Stomach (tissue), 9 donors: ENCODE data around the gene DARS2. TPM values are rescaled to one million over a fixed set of nuclear protein-coding genes. Genes with fewer than 3 reads are reported as not detected.
A peak's percentile ranks its signal among the peaks of the same experiment; 100 is the strongest.

Experiments used
- DNase-seq, 2 donors: peaks; one replicate each; pipeline versions ENCODE4 v3.0.0 to v3.0.0-alpha.2; 2013 to 2019
- H3K27ac ChIP-seq, 5 donors: fragments of 200-600 bp in 4 of 5; sonication (generic) in 4 of 5; one replicate each; pipeline ENCODE4 v1.5.1; 2013 to 2019; ENCODE audit warnings: mild to moderate bottlenecking in 1 of 5, moderate library complexity in 1 of 5
- H3K27me3 ChIP-seq, 3 donors: fragments of 200-600 bp; sonication (generic); one replicate each; pipeline ENCODE4 v1.5.1; 2017 to 2019; ENCODE audit warnings: mixed run types in 1 of 3
- H3K36me3 ChIP-seq, 4 donors: fragments of 200-600 bp; sonication (generic); 1 replicate in 3 of 4; 2 replicates in 1 of 4; pipeline ENCODE4 v1.5.1; 2016 to 2019
- H3K4me1 ChIP-seq, 4 donors: fragments of 200-600 bp; sonication (generic); one replicate each; pipeline ENCODE4 v1.5.1; 2016 to 2019
- H3K4me3 ChIP-seq, 4 donors: fragments of 200-600 bp; sonication (generic) in 3 of 4; one replicate each; pipeline ENCODE4 v1.5.1; 2016 to 2019; ENCODE audit warnings: mild to moderate bottlenecking in 1 of 4
- H3K9me3 ChIP-seq, 4 donors: fragments of 200-600 bp; sonication (generic); one replicate each; pipeline ENCODE4 v1.5.1; 2016 to 2019
- CTCF ChIP-seq, 7 experiments: fragments of 450-650 bp in 4 of 7; fragments of 200-600 bp in 3 of 7; sonication (generic) in 3 of 7; IDR thresholded peaks; one replicate each; pipeline ENCODE4 v1.5.1; 2016 to 2019; ENCODE audit warnings: antibody characterized with exemption in 7 of 7, control low read depth in 2 of 7, mild to moderate bottlenecking in 1 of 7
- EP300 ChIP-seq: sonication (generic); formaldehyde crosslinking; IDR thresholded peaks from one replicate; pipeline ENCODE4 v1.6.1; 2017; ENCODE audit warnings: antibody characterized with exemption
- POLR2A ChIP-seq, 4 donors: fragments of 450-650 bp; IDR thresholded peaks; one replicate each; pipeline ENCODE4 v1.6.1; 2016; ENCODE audit warnings: antibody characterized with exemption in 4 of 4, control low read depth in 2 of 4, mild to moderate bottlenecking in 1 of 4, moderate library complexity in 1 of 4
- POLR2AphosphoS5 ChIP-seq, 3 donors: sonication (generic); formaldehyde crosslinking; IDR thresholded peaks; one replicate each; pipeline ENCODE4 v1.6.1; 2016; ENCODE audit warnings: antibody characterized with exemption in 3 of 3
- WGBS, 5 donors: extraction: QIAGEN DNeasy Blood & Tissue Kit in 3 of 5; methylation state at CpG; one replicate each; pipeline versions ENCODE4 v1.1.5 to v1.1.7; 2013 to 2018; 5-methylcytosine and 5-hydroxymethylcytosine counted together
- intact Hi-C: fragments of 100-400 bp; cut with DNase I; formaldehyde crosslinking; loops from one replicate; pipeline ENCODE4 v1.15.1; 2023; ENCODE audit warnings: low total_unique reads
- polyA plus RNA-seq, 3 donors: library from polyadenylated mRNA; stranded (reverse); fragments of 200-250 nt; gene quantifications; one replicate each; pipeline ENCODE4 v1.2.3, GENCODE V29; 2013
- total RNA-seq, 5 donors: library from RNA; depleted of rRNA; stranded (reverse); fragments of >200 nt; gene quantifications; one replicate each; pipeline versions ENCODE4 v1.1.0 to v1.2.3, GENCODE V29; 2014 to 2016
- donor health status: healthy with polysubstance abuse.
- donor health status: Bipolar disorder and iron deficiency.
- donor health status: healthy.

The DARS2 gene
- total and polyA plus RNA-seq, 8 donors = 3.1 to 36.8 (median 10.8) TPM

- WGBS, 5 donors = 12 to 26% (median 21%) methylated on average over 4 of the region's 4 CpGs
- Histone ChIP-seq H3K27ac (peak overlapping the region in 4 of 5 donors; percentile 94 to 98 (median 95)), H3K4me3 (peak overlapping the region in 3 of 4 donors; percentile 61 to 77 (median 61)), H3K36me3 (peaks cover 40 to 64% (median 60%) of the 10 kb centered on the region in 4 donors), H3K4me1 (peaks cover 20 to 60% (median 36%) of the 10 kb centered on the region in 4 donors), H3K27me3 (no peaks in the 10 kb centered on the region), H3K9me3 (no peaks in the 10 kb centered on the region)
- intact Hi-C loops = loop anchor here (10.0 kb wide), 1 partner anchor 59 kb away; no protein-coding TSS in a partner anchor
- no peak for DNase-seq
- no peak for TF ChIP-seq EP300
- TF ChIP-seq POLR2A (IDR thresholded peaks at IDR 0.05) = no peak
- TF ChIP-seq POLR2AphosphoS5 (IDR thresholded peaks at IDR 0.05) = no peak
- TF ChIP-seq CTCF (IDR thresholded peaks at IDR 0.05) = no peak
Observed at GRCh38 chr1:173865468-173866164, 41.1 kb downstream of the DARS2 start.

- TF ChIP-seq POLR2AphosphoS5 (IDR thresholded peaks at IDR 0.05) = no peak
- TF ChIP-seq CTCF (IDR thresholded peaks at IDR 0.05) = no peak
- no peak for TF ChIP-seq POLR2A (IDR thresholded peaks at IDR 0.05)
- TF ChIP-seq EP300 = no peak
- H3K36me3 ChIP-seq = peaks cover 40 to 59% (median 55%) of the 10 kb centered on the region in 4 donors
- H3K9me3 ChIP-seq = no peaks in the 10 kb centered on the region
- WGBS, 5 donors = 2 to 13% (median 9%) methylated on average over 2 of the region's 2 CpGs
- peak overlapping the region; percentile 61 to 77 (median 68) for H3K4me3 ChIP-seq
- intact Hi-C loops = loop anchor here (10.0 kb wide), 1 partner anchor 58 kb away; no protein-coding TSS in a partner anchor
- peaks cover 20 to 70% (median 42%) of the 10 kb centered on the region in 4 donors for H3K4me1 ChIP-seq
- no peak for DNase-seq
- H3K27ac ChIP-seq = peak overlapping the region in 4 of 5 donors; percentile 94 to 98 (median 95)
- H3K27me3 ChIP-seq = no peaks in the 10 kb centered on the region
Observed at GRCh38 chr1:173866413-173867115, 42.1 kb downstream of the DARS2 start.

- Histone ChIP-seq H3K36me3 (peaks cover 38 to 55% (median 49%) of the 10 kb centered on the region in 4 donors), H3K27ac (peak overlapping the region; percentile 81 to 98 (median 95)), H3K4me3 (peak overlapping the region; percentile 61 to 77 (median 68)), H3K27me3 (no peaks in the 10 kb centered on the region), H3K4me1 (peaks cover 20 to 71% (median 46%) of the 10 kb centered on the region in 4 donors), H3K9me3 (no peaks in the 10 kb centered on the region)
- intact Hi-C loops = loop anchor here (10.0 kb wide), 1 partner anchor 58 kb away; no protein-coding TSS in a partner anchor
- WGBS, 5 donors = 2 to 7% (median 2%) methylated on average over 32 of the region's 32 CpGs
- no peak for DNase-seq
- no peak for TF ChIP-seq EP300
- no peak for TF ChIP-seq CTCF (IDR thresholded peaks at IDR 0.05)
- no peak for TF ChIP-seq POLR2A (IDR thresholded peaks at IDR 0.05)
- TF ChIP-seq POLR2AphosphoS5 (IDR thresholded peaks at IDR 0.05) = no peak
Observed at GRCh38 chr1:173867141-173867752, 42.8 kb downstream of the DARS2 start.

GRCh38 chr1:173867753-173868265 lies 43.3 kb downstream of the DARS2 start, which contains the start of gene GAS5:
TSS of gene GAS5 (minus strand) at chr1:173867989.
- no peaks in the 10 kb centered on the region for H3K27me3 ChIP-seq
- H3K4me1 ChIP-seq = peaks cover 20 to 75% (median 47%) of the 10 kb centered on the region in 4 donors
- 0 to 1% (median 0%) methylated on average over 27 to 30 of the region's 30 CpGs for WGBS, 5 donors
- no peaks in the 10 kb centered on the region for H3K9me3 ChIP-seq
- H3K4me3 ChIP-seq = peak within 1 kb of the TSS; percentile 61 to 77 (median 68)
- H3K36me3 ChIP-seq = peaks cover 33 to 50% (median 44%) of the 10 kb centered on the region in 4 donors
- H3K27ac ChIP-seq = peak within 1 kb of the TSS; percentile 93 to 98 (median 95)
- intact Hi-C loops = loop anchor here (10.0 kb wide), 1 partner anchor 57 kb away; no protein-coding TSS in a partner anchor
- peak; percentile 99 to 100 for DNase-seq
- TF ChIP-seq EP300 (peak; percentile 15), POLR2A (IDR thresholded peaks at IDR 0.05) (peak in 2 of 4 donors; percentile 93 to 98), POLR2AphosphoS5 (IDR thresholded peaks at IDR 0.05) (peak; percentile 90 to 99 (median 99)), CTCF (IDR thresholded peaks at IDR 0.05) (no peak)
